ENCODE measurements around the gene MORN1.

GRCh38 chr1:2411801-2412394, 20.5 kb upstream of the MORN1 start:
- TF ChIP-seq, protein P1, sequence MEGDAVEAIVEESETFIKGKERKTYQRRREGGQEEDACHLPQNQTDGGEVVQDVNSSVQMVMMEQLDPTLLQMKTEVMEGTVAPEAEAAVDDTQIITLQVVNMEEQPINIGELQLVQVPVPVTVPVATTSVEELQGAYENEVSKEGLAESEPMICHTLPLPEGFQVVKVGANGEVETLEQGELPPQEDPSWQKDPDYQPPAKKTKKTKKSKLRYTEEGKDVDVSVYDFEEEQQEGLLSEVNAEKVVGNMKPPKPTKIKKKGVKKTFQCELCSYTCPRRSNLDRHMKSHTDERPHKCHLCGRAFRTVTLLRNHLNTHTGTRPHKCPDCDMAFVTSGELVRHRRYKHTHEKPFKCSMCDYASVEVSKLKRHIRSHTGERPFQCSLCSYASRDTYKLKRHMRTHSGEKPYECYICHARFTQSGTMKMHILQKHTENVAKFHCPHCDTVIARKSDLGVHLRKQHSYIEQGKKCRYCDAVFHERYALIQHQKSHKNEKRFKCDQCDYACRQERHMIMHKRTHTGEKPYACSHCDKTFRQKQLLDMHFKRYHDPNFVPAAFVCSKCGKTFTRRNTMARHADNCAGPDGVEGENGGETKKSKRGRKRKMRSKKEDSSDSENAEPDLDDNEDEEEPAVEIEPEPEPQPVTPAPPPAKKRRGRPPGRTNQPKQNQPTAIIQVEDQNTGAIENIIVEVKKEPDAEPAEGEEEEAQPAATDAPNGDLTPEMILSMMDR (IDR thresholded peaks at IDR 0.05): no peak
- TF ChIP-seq POLR2A (IDR thresholded peaks at IDR 0.05): no peak

Measured in testis (tissue), 2 donors.